ENCODE results near the gene NEK6.

NEK6 gene

DNA sequence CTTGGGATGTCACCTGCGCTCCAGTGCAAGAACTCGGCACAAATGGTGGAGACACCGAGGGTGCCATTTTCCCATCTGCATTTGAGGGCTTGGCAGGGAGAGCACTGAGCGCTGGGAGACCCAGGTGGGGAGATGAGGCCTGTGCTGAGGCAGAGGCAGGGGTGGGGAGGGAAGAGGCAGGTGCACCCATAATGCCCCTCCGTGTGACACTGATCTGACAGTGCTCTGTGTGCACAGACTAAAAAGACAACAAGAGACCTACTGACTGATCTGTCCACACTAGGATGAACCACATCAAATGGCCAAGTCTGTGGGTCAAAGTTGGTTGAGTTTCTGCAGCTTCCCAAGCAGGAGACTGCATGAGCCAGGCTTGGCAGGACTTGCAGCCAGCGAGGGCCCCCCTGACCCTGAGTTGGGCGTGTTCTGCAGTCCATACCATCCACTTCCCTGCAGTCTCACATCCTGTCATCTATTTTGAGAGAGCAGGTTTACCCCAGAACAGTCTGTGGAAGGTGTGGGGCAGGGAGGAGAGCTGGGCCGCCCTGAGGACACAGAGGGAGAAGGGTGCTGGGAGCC, 41.9 kb downstream of the NEK6 start:
- Histone ChIP-seq H4K20me1 (ENCODE audit: insufficient read depth, low read length) (no peaks in the 10 kb centered on the region), H3K4me2 (ENCODE audit: insufficient read depth, low read length) (no peak overlapping the region), H3K4me1 (ENCODE audit: insufficient read depth, low read length) (no peaks in the 10 kb centered on the region), H3K27me3 (ENCODE audit: insufficient read depth, low read length, poor library complexity) (no peaks in the 10 kb centered on the region), H3K9ac (ENCODE audit: low read depth, low read length) (no peak overlapping the region), H3K9me3 (ENCODE audit: insufficient read depth, low read length, severe bottlenecking) (no peaks in the 10 kb centered on the region), H3K79me2 (ENCODE audit: insufficient read depth, low read length) (no peaks in the 10 kb centered on the region), H3K36me3 (ENCODE audit: insufficient read depth, low read length) (no peaks in the 10 kb centered on the region), H3K4me3 (ENCODE audit: low read depth in 1 of 2, low read length in 2 of 2) (no peak overlapping the region), H2AFZ (ENCODE audit: low read depth, low read length) (no peak overlapping the region), H3K27ac (ENCODE audit: low read length) (no peak overlapping the region)
- ATAC-seq (ENCODE audit: insufficient read depth, low read depth), result no peak
- TF ChIP-seq, protein P1, sequence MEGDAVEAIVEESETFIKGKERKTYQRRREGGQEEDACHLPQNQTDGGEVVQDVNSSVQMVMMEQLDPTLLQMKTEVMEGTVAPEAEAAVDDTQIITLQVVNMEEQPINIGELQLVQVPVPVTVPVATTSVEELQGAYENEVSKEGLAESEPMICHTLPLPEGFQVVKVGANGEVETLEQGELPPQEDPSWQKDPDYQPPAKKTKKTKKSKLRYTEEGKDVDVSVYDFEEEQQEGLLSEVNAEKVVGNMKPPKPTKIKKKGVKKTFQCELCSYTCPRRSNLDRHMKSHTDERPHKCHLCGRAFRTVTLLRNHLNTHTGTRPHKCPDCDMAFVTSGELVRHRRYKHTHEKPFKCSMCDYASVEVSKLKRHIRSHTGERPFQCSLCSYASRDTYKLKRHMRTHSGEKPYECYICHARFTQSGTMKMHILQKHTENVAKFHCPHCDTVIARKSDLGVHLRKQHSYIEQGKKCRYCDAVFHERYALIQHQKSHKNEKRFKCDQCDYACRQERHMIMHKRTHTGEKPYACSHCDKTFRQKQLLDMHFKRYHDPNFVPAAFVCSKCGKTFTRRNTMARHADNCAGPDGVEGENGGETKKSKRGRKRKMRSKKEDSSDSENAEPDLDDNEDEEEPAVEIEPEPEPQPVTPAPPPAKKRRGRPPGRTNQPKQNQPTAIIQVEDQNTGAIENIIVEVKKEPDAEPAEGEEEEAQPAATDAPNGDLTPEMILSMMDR (IDR thresholded peaks at IDR 0.05; ENCODE audit: borderline replicate concordance, extremely low read depth, low read length, poor library complexity, severe bottlenecking), result no peak
- no peak for TF ChIP-seq EZH2 (IDR thresholded peaks at IDR 0.05; ENCODE audit: borderline replicate concordance, low read depth, low read length, severe bottlenecking)
- no peak for DNase-seq

DNA sequence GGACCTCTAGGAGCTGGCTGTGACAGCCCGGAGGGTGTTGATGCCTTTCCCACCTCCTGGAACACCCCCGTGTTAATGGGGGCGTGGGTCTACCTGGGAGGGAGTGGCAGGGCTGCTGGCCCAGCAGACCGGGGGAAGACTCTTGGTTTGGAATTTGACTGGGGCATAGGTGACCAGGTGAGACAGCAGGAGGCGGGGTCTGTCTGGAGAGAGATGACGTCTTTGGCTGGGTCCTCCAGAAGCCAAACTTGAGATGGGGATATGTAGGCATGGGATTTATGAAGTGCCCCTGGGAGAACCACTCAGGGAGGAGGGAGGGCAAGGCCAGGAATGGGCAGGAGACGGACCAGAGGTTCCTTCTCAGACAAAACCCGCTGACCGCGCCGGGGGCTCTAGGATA, 42.6 kb downstream of the NEK6 start:
- Histone ChIP-seq H3K79me2 (ENCODE audit: insufficient read depth, low read length) (no peaks in the 10 kb centered on the region), H2AFZ (ENCODE audit: low read depth, low read length) (no peak overlapping the region), H3K9me3 (ENCODE audit: insufficient read depth, low read length, severe bottlenecking) (no peaks in the 10 kb centered on the region), H3K4me1 (ENCODE audit: insufficient read depth, low read length) (no peaks in the 10 kb centered on the region), H3K9ac (ENCODE audit: low read depth, low read length) (no peak overlapping the region), H3K36me3 (ENCODE audit: insufficient read depth, low read length) (no peaks in the 10 kb centered on the region), H3K4me3 (ENCODE audit: low read depth in 1 of 2, low read length in 2 of 2) (no peak overlapping the region), H3K27ac (ENCODE audit: low read length) (no peak overlapping the region), H3K4me2 (ENCODE audit: insufficient read depth, low read length) (no peak overlapping the region), H4K20me1 (ENCODE audit: insufficient read depth, low read length) (no peaks in the 10 kb centered on the region), H3K27me3 (ENCODE audit: insufficient read depth, low read length, poor library complexity) (no peaks in the 10 kb centered on the region)
- TF ChIP-seq EZH2 (IDR thresholded peaks at IDR 0.05; ENCODE audit: borderline replicate concordance, low read depth, low read length, severe bottlenecking), result no peak
- TF ChIP-seq, protein P1 (IDR thresholded peaks at IDR 0.05; ENCODE audit: borderline replicate concordance, extremely low read depth, low read length, poor library complexity, severe bottlenecking), result no peak
- ATAC-seq (ENCODE audit: insufficient read depth, low read depth) (no peak), DNase-seq (no peak)

DNA sequence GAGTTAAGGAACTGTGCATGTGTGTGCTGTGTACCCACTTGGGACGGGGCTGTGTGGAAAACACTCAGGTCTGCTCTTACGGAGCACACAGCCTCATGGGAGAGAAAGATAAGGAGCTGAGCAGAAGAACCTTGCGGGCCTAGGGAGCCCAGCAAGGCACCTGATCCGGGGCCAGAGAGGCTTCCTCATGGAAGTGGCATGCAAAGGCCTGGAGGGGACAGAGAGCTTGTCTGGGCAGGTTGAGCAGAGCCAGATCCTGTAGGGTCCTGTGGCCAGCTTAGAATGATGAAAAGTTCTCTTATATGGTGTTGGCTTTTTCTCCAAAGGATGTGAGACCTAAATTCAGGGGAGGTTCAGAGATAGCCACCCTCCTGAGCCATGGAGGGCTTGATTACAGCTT, 45.2 kb downstream of the NEK6 start:
- ATAC-seq (ENCODE audit: insufficient read depth, low read depth), result no peak
- H3K4me1 ChIP-seq (ENCODE audit: insufficient read depth, low read length), result no peaks in the 10 kb centered on the region
- no peak overlapping the region for H3K4me3 ChIP-seq (ENCODE audit: low read depth in 1 of 2, low read length in 2 of 2)
- H2AFZ ChIP-seq (ENCODE audit: low read depth, low read length), result no peak overlapping the region
- H3K9me3 ChIP-seq (ENCODE audit: insufficient read depth, low read length, severe bottlenecking), result no peaks in the 10 kb centered on the region
- H4K20me1 ChIP-seq (ENCODE audit: insufficient read depth, low read length), result no peaks in the 10 kb centered on the region
- no peaks in the 10 kb centered on the region for H3K79me2 ChIP-seq (ENCODE audit: insufficient read depth, low read length)
- TF ChIP-seq, protein P1 (IDR thresholded peaks at IDR 0.05; ENCODE audit: borderline replicate concordance, extremely low read depth, low read length, poor library complexity, severe bottlenecking), result no peak
- no peak for TF ChIP-seq EZH2 (IDR thresholded peaks at IDR 0.05; ENCODE audit: borderline replicate concordance, low read depth, low read length, severe bottlenecking)
- DNase-seq, result no peak
- H3K36me3 ChIP-seq (ENCODE audit: insufficient read depth, low read length), result no peaks in the 10 kb centered on the region
- H3K9ac ChIP-seq (ENCODE audit: low read depth, low read length), result no peak overlapping the region
- H3K4me2 ChIP-seq (ENCODE audit: insufficient read depth, low read length), result no peak overlapping the region
- H3K27me3 ChIP-seq (ENCODE audit: insufficient read depth, low read length, poor library complexity), result no peaks in the 10 kb centered on the region
- H3K27ac ChIP-seq (ENCODE audit: low read length), result no peak overlapping the region

DNA sequence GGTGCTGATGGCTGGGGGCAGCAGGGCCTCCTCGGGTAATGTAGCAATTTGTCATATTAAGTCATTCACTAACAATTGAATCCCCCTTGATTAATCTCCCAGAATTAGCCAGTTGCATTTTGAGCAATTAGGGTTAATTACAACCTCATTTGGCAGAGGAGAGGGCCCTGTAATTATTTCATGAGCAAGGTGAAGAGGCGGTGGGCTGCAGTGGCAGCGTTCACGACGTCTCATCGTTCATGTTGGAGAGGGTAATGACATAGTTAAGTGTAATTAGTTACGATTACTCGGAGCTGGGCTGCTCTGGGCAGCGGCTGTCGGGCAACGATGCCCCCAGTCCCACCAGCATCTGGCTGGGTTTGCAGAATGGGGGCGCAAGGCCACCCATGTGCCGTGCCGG, 46.0 kb downstream of the NEK6 start:
- no peaks in the 10 kb centered on the region for H3K9me3 ChIP-seq (ENCODE audit: insufficient read depth, low read length, severe bottlenecking)
- H3K4me1 ChIP-seq (ENCODE audit: insufficient read depth, low read length), result no peaks in the 10 kb centered on the region
- H2AFZ ChIP-seq (ENCODE audit: low read depth, low read length), result no peak overlapping the region
- H3K4me2 ChIP-seq (ENCODE audit: insufficient read depth, low read length), result no peak overlapping the region
- H3K4me3 ChIP-seq (ENCODE audit: low read depth in 1 of 2, low read length in 2 of 2), result no peak overlapping the region
- no peak overlapping the region for H3K27ac ChIP-seq (ENCODE audit: low read length)
- TF ChIP-seq, protein P1 (IDR thresholded peaks at IDR 0.05; ENCODE audit: borderline replicate concordance, extremely low read depth, low read length, poor library complexity, severe bottlenecking), result no peak
- no peak for TF ChIP-seq EZH2 (IDR thresholded peaks at IDR 0.05; ENCODE audit: borderline replicate concordance, low read depth, low read length, severe bottlenecking)
- H3K27me3 ChIP-seq (ENCODE audit: insufficient read depth, low read length, poor library complexity), result no peaks in the 10 kb centered on the region
- no peak for ATAC-seq (ENCODE audit: insufficient read depth, low read depth)
- no peak for DNase-seq
- H3K9ac ChIP-seq (ENCODE audit: low read depth, low read length), result no peak overlapping the region
- no peaks in the 10 kb centered on the region for H3K36me3 ChIP-seq (ENCODE audit: insufficient read depth, low read length)
- no peaks in the 10 kb centered on the region for H4K20me1 ChIP-seq (ENCODE audit: insufficient read depth, low read length)
- H3K79me2 ChIP-seq (ENCODE audit: insufficient read depth, low read length), result no peaks in the 10 kb centered on the region
